H1 (cell line): ENCODE measurements around the gene SH3RF3.

Experiments
- CHD1 ChIP-seq: IDR thresholded peaks from 2 replicates; pipeline ENCODE4 v1.6.1; 2012; ENCODE audit warnings: low read depth, low read length, improper control_type of control experiment
- HDAC2 ChIP-seq, 2 experiments: fragments of 300-600 bp in 1 of 2; sonication (generic) in 1 of 2; IDR thresholded peaks; 2 replicates each; pipeline ENCODE4 v1.6.1; 2011 to 2012; ENCODE audit warnings: low read depth in 2 of 2, low read length in 2 of 2, mild to moderate bottlenecking in 2 of 2, moderate library complexity in 2 of 2, borderline replicate concordance in 1 of 2, inconsistent platforms in 1 of 2
- HDAC6 ChIP-seq: IDR thresholded peaks from one replicate; pipeline ENCODE4 v1.7.1; 2012; ENCODE audit warnings: low read depth, mild to moderate bottlenecking, inconsistent platforms, low read length, moderate library complexity
- POLR2A ChIP-seq, 2 experiments: IDR thresholded peaks; 1 replicate in 1 of 2; 2 replicates in 1 of 2; pipeline ENCODE4 v1.6.1; 2011; ENCODE audit warnings: low read depth in 2 of 2, low read length in 2 of 2, mild to moderate bottlenecking in 2 of 2; ENCODE audit errors: control extremely low read depth in 1 of 2
- POLR2AphosphoS5 ChIP-seq: IDR thresholded peaks from 2 replicates; pipeline ENCODE4 v1.6.1; 2011; ENCODE audit warnings: low read depth, low read length
- RFX5 ChIP-seq: IDR thresholded peaks from 2 replicates; pipeline ENCODE4 v1.6.1; 2011; ENCODE audit warnings: low read depth, low read length, improper control_type of control experiment, borderline replicate concordance
- RNF2 ChIP-seq: fragments of 200-900, 300-1000 bp; sonication (generic); IDR thresholded peaks from 2 replicates; pipeline ENCODE4 v1.7.1; 2016; ENCODE audit warnings: borderline replicate concordance, low read depth, mild to moderate bottlenecking, antibody characterized with exemption, low read length; ENCODE audit not compliant: poor library complexity, severe bottlenecking; ENCODE audit errors: missing control alignments
- SIN3A ChIP-seq, 2 experiments: IDR thresholded peaks in 1 of 2; conservative IDR thresholded peaks in 1 of 2; 2 replicates each; pipeline ENCODE4 v1.6.1; 2011 to 2012; ENCODE audit warnings: low read length in 2 of 2, improper control_type of control experiment in 1 of 2, low read depth in 1 of 2, mild to moderate bottlenecking in 1 of 2
- SP2 ChIP-seq: IDR thresholded peaks from 2 replicates; pipeline ENCODE4 v1.6.1; 2012; ENCODE audit warnings: mild to moderate bottlenecking, low read length, inconsistent platforms
- SRF ChIP-seq: IDR thresholded peaks from 2 replicates; pipeline ENCODE4 v1.6.1; 2011; ENCODE audit warnings: mild to moderate bottlenecking, low read depth, low read length, moderate library complexity
- TCF12 ChIP-seq: IDR thresholded peaks from 2 replicates; pipeline ENCODE4 v1.6.1; 2011; ENCODE audit warnings: low read depth, mild to moderate bottlenecking, low read length
- TF ChIP-seq, protein P1 (sequence below), 3 experiments: IDR thresholded peaks; 1 replicate in 2 of 3; 2 replicates in 1 of 3; pipeline versions ENCODE4 v1.5.1 to v1.6.1; 2011; ENCODE audit warnings: low read length in 3 of 3, mild to moderate bottlenecking in 3 of 3, inconsistent platforms in 2 of 3, low read depth in 1 of 3, moderate library complexity in 1 of 3; ENCODE audit not compliant: insufficient read depth in 1 of 3; ENCODE audit errors: control extremely low read depth in 1 of 3
- TF ChIP-seq, protein P2 (sequence below): IDR thresholded peaks from 2 replicates; pipeline ENCODE4 v1.6.1; 2012; ENCODE audit warnings: inconsistent platforms
- TF ChIP-seq, protein P3 (sequence below): IDR thresholded peaks from 2 replicates; pipeline ENCODE4 v1.6.1; 2011; ENCODE audit warnings: low read length, improper control_type of control experiment

DNA sequence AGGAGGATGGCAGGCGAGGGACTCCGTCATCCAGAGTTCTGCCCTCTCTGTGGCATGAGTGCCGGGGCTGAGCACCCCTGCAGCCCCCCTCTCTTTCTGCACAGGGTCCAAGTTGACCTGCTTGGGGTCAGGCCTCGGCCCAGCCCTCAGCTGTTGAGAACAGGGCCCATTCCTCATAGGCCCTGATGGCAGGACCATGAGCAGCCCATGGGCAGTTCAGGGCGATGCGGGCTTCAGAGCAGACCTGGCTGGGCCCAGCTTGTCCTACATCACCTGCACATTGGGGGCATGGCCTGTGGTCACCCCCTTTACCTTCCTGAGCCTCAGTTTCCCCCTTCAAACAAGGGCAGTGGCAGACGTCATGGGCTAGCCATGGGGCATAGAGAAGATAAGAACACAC lies 246.7 kb downstream of the SH3RF3 start:
- TF ChIP-seq POLR2AphosphoS5: no peak
- TF ChIP-seq, protein P1, sequence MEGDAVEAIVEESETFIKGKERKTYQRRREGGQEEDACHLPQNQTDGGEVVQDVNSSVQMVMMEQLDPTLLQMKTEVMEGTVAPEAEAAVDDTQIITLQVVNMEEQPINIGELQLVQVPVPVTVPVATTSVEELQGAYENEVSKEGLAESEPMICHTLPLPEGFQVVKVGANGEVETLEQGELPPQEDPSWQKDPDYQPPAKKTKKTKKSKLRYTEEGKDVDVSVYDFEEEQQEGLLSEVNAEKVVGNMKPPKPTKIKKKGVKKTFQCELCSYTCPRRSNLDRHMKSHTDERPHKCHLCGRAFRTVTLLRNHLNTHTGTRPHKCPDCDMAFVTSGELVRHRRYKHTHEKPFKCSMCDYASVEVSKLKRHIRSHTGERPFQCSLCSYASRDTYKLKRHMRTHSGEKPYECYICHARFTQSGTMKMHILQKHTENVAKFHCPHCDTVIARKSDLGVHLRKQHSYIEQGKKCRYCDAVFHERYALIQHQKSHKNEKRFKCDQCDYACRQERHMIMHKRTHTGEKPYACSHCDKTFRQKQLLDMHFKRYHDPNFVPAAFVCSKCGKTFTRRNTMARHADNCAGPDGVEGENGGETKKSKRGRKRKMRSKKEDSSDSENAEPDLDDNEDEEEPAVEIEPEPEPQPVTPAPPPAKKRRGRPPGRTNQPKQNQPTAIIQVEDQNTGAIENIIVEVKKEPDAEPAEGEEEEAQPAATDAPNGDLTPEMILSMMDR (IDR thresholded peaks at IDR 0.05; ENCODE audit: control extremely low read depth in 1 of 3, insufficient read depth in 1 of 3, low read depth in 1 of 3, low read length in 3 of 3): no peak
- no peak for TF ChIP-seq HDAC2 (IDR thresholded peaks at IDR 0.05; ENCODE audit: borderline replicate concordance in 1 of 2, low read depth in 2 of 2, low read length in 2 of 2)
- TF ChIP-seq, protein P2, sequence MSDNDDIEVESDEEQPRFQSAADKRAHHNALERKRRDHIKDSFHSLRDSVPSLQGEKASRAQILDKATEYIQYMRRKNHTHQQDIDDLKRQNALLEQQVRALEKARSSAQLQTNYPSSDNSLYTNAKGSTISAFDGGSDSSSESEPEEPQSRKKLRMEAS: no peak
- TF ChIP-seq RFX5: no peak
- TF ChIP-seq, protein P3, sequence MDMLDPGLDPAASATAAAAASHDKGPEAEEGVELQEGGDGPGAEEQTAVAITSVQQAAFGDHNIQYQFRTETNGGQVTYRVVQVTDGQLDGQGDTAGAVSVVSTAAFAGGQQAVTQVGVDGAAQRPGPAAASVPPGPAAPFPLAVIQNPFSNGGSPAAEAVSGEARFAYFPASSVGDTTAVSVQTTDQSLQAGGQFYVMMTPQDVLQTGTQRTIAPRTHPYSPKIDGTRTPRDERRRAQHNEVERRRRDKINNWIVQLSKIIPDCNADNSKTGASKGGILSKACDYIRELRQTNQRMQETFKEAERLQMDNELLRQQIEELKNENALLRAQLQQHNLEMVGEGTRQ: no peak
- TF ChIP-seq POLR2A (IDR thresholded peaks at IDR 0.05; ENCODE audit: control extremely low read depth in 1 of 2, low read depth in 2 of 2, low read length in 2 of 2): no peak
- no peak for TF ChIP-seq SP2
- no peak for TF ChIP-seq HDAC6
- TF ChIP-seq SRF: no peak
- no peak for TF ChIP-seq TCF12
- TF ChIP-seq SIN3A (conservative IDR thresholded peaks at IDR 0.05 in 1 of 2, IDR thresholded peaks at IDR 0.05 in 1 of 2; ENCODE audit: low read depth in 1 of 2, low read length in 2 of 2): no peak
- no peak for TF ChIP-seq CHD1
- no peak for TF ChIP-seq RNF2
